Measurements from ENCODE around the gene CNTNAP2. TPM values are rescaled to one million over a fixed set of nuclear protein-coding genes. Genes with fewer than 3 reads are reported as not detected.

The CNTNAP2 gene
- total RNA-seq, 1 donor from 2014 or later: not detected

DNA sequence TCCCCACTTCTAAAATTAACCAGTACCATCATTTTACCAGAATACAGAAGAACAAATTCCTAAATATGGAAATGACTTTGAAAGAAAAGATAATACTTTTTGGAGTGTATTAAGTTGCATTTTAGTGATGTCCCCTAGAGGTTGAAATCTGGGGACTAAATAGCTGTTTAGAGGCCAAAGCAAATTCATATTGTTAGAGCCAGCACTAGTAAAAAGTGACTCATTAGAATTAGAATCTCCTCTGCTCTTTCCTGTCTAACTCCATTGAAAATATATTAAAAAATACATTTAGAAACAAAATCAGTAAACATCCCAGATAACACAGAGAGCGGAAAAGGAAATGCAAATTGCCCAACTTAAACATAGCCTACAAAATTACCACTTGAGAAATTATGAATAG, 1284.3 kb downstream of the CNTNAP2 start:
- Mint-ChIP-seq H3K9me3 (peaks cover 14% of the 10 kb centered on the region), H3K4me1 (ENCODE audit: low read depth) (no peaks in the 10 kb centered on the region), H3K4me3 (no peak overlapping the region), H3K27me3 (ENCODE audit: insufficient read depth) (no peaks in the 10 kb centered on the region), H3K27ac (no peak overlapping the region), H3K36me3 (ENCODE audit: low read depth) (no peaks in the 10 kb centered on the region)
- DNase-seq (ENCODE audit: low spot score): no peak
- intact Hi-C loops (cut with micrococcal nuclease): no loop called here

GRCh38 chr7:147405621-147406020, 1289.0 kb downstream of the CNTNAP2 start:
- intact Hi-C loops (cut with micrococcal nuclease): no loop called here
- Mint-ChIP-seq H3K4me1 (ENCODE audit: low read depth) (no peaks in the 10 kb centered on the region), H3K27ac (no peak overlapping the region), H3K36me3 (ENCODE audit: low read depth) (no peaks in the 10 kb centered on the region), H3K27me3 (ENCODE audit: insufficient read depth) (no peaks in the 10 kb centered on the region), H3K9me3 (peaks cover 36% of the 10 kb centered on the region), H3K4me3 (no peak overlapping the region)
- DNase-seq (ENCODE audit: low spot score): no peak

DNA sequence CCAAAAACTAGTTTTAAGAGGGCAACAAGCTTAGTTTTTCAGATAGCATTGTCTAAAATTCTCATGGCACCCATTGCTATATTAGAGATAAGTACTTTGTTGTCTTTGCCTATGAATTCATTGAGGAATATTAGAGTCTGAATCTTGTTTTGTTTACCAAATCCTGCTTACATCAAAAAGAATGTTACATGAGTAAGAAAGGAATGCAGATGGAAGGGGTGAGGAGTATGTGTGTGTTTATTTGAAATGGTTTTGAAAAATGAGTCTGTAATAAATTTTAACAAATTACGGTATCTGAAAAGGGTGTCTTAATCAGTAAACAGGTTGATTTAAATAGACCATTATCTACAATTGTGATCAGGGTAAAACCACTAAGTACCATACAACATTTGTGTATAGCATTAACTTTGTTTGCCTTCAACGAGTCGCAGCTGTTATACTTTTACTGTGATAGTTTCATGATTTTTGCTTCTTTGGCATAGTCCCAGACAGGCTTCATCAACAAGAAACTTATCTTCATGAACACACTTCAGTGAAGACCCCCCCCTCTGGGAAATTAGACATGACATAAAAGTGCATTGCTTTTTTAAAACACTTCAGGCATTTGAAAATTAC, 1290.0 kb downstream of the CNTNAP2 start:
- no peaks in the 10 kb centered on the region for H3K27me3 Mint-ChIP-seq (ENCODE audit: insufficient read depth)
- intact Hi-C loops (cut with micrococcal nuclease): no loop called here

DNA sequence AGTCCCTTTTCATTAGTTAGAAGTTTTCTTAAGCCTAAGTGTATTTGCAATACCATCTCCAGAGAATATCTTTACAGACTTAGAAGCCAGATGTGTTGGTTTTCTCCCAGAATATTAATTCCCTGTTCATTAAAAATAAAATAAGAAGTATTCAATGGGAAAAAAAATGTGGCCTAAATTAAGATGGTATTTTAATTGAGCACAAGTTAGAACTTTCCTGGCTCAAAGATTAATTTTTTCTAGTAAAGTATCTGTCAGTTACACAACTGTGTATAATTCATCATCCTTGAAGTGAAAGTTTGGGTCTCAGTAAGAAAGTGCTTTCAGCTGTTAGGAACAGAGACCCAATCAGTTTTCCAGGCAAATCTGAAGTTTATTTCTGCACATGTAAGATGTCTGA, 1294.5 kb downstream of the CNTNAP2 start:
- intact Hi-C loops (cut with micrococcal nuclease): no loop called here
- H3K27ac Mint-ChIP-seq: no peak overlapping the region
- H3K9me3 Mint-ChIP-seq: peaks cover 28% of the 10 kb centered on the region
- no peaks in the 10 kb centered on the region for H3K27me3 Mint-ChIP-seq (ENCODE audit: insufficient read depth)
- no peak for DNase-seq (ENCODE audit: low spot score)
- H3K4me3 Mint-ChIP-seq: no peak overlapping the region
- H3K36me3 Mint-ChIP-seq (ENCODE audit: low read depth): no peaks in the 10 kb centered on the region
- H3K4me1 Mint-ChIP-seq (ENCODE audit: low read depth): no peaks in the 10 kb centered on the region

More for the DNA sequence above, 1290.0 kb downstream of the CNTNAP2 start:
- no peak overlapping the region for H3K27ac Mint-ChIP-seq
- H3K9me3 Mint-ChIP-seq: peaks cover 36% of the 10 kb centered on the region
- H3K4me1 Mint-ChIP-seq (ENCODE audit: low read depth): no peaks in the 10 kb centered on the region
- H3K4me3 Mint-ChIP-seq: no peak overlapping the region
- DNase-seq (ENCODE audit: low spot score): no peak
- H3K36me3 Mint-ChIP-seq (ENCODE audit: low read depth): no peaks in the 10 kb centered on the region

- no peaks in the 10 kb centered on the region for H3K36me3 Mint-ChIP-seq (ENCODE audit: low read depth)
- intact Hi-C loops (cut with micrococcal nuclease): no loop called here
- H3K4me1 Mint-ChIP-seq (ENCODE audit: low read depth): no peaks in the 10 kb centered on the region
- no peak overlapping the region for H3K4me3 Mint-ChIP-seq
- peaks cover 22% of the 10 kb centered on the region for H3K9me3 Mint-ChIP-seq
- no peaks in the 10 kb centered on the region for H3K27me3 Mint-ChIP-seq (ENCODE audit: insufficient read depth)
- no peak overlapping the region for H3K27ac Mint-ChIP-seq
- DNase-seq (ENCODE audit: low spot score): no peak
Measured at GRCh38 chr7:147412109-147412508, 1295.5 kb downstream of the CNTNAP2 start.

DNA sequence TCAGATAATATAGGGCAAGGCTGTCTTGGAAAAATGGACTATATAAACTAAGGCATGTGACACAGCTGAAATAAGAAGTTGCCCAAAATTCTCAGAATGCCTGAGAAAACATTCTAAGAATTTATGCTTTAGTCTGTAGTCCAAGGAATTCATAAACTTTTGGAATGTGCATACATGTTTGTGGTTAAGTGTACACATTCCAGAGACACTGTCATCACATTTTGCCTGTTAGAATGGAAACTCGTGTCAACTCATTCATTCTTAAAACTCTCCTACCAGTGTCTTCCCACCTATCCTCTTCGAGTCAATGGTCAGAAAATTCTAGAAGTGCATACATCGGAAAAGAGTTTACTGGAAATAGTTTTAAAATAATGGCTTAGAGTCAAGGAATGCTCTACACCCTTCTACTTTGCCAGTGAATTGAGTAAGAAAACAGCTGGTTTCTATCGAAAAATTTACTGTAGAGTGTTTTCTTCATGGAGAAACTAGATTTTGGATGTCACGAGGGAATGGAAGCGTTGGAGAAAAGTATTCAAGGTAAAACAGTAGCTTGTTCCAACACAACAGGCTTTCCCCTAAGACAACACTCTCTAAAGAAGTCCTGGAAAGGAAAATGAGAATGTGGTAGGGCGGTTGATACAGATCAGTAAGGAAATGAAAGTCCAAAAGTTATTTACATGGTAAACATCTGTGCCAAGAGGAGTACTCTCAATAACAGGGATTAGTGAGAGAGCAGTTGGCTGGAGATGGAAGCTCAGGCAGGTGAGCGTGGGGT, 1296.4 kb downstream of the CNTNAP2 start:
- no peaks in the 10 kb centered on the region for H3K27me3 Mint-ChIP-seq (ENCODE audit: insufficient read depth)
- no peak overlapping the region for H3K4me3 Mint-ChIP-seq
- no peaks in the 10 kb centered on the region for H3K36me3 Mint-ChIP-seq (ENCODE audit: low read depth)
- H3K27ac Mint-ChIP-seq: no peak overlapping the region
- DNase-seq (ENCODE audit: low spot score): no peak
- peaks cover 16% of the 10 kb centered on the region for H3K9me3 Mint-ChIP-seq
- H3K4me1 Mint-ChIP-seq (ENCODE audit: low read depth): no peaks in the 10 kb centered on the region
- intact Hi-C loops (cut with micrococcal nuclease): no loop called here

- Mint-ChIP-seq H3K9me3 (peaks cover 15% of the 10 kb centered on the region), H3K36me3 (ENCODE audit: low read depth) (no peaks in the 10 kb centered on the region), H3K4me3 (no peak overlapping the region), H3K27ac (no peak overlapping the region), H3K4me1 (ENCODE audit: low read depth) (no peaks in the 10 kb centered on the region), H3K27me3 (ENCODE audit: insufficient read depth) (no peaks in the 10 kb centered on the region)
- intact Hi-C loops (cut with micrococcal nuclease): no loop called here
- DNase-seq (ENCODE audit: low spot score): no peak
Measured at GRCh38 chr7:147413557-147413870, 1296.9 kb downstream of the CNTNAP2 start.

DNA sequence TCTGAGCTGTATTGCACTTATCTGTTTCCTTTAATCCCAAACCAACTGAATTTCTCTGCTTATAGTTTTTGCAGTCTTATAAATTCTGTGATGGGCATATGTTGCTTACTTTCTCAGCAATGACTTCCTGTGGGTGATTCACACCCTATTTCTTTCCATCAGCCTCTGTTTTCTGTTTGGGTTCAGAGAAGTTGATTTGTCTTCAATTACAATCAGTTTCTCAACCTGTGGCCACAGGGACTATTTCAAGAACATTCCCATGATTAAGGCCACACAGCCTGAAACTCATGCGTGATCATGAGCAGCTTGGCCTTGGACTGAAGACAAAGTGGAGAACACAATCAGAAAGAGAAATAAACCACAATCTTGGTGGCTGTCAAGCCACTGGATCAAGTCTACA, 1299.4 kb downstream of the CNTNAP2 start:
- Mint-ChIP-seq H3K36me3 (ENCODE audit: low read depth) (no peaks in the 10 kb centered on the region), H3K4me3 (no peak overlapping the region), H3K4me1 (ENCODE audit: low read depth) (no peaks in the 10 kb centered on the region), H3K27ac (no peak overlapping the region), H3K27me3 (ENCODE audit: insufficient read depth) (no peaks in the 10 kb centered on the region), H3K9me3 (peaks cover 7% of the 10 kb centered on the region)
- DNase-seq (ENCODE audit: low spot score): no peak
- intact Hi-C loops (cut with micrococcal nuclease): no loop called here

DNA sequence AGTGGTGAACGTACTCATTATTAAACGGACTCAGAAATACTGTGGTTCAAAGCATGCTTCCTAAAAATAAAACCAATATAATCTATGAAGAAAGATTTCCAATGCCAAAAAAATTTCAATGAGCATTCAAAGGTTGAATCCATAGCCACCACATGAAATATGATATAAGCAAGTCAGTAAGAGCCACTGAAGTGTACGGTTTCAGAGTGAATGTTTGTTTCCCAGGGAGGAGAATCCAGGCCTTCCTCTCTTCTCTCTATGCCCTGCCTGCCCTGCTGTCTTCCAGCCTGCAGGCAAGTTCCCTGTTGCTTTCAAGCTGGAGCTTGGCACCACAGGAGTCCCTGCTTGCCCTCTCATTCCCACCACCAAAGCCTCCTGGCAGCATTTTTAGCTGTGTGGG, 1302.4 kb downstream of the CNTNAP2 start:
- no peaks in the 10 kb centered on the region for H3K36me3 Mint-ChIP-seq (ENCODE audit: low read depth)
- H3K4me1 Mint-ChIP-seq (ENCODE audit: low read depth): no peaks in the 10 kb centered on the region
- DNase-seq (ENCODE audit: low spot score): no peak
- H3K4me3 Mint-ChIP-seq: no peak overlapping the region
- H3K27ac Mint-ChIP-seq: no peak overlapping the region
- no peaks in the 10 kb centered on the region for H3K27me3 Mint-ChIP-seq (ENCODE audit: insufficient read depth)
- intact Hi-C loops (cut with micrococcal nuclease): no loop called here
- peaks cover 7% of the 10 kb centered on the region for H3K9me3 Mint-ChIP-seq

DNA sequence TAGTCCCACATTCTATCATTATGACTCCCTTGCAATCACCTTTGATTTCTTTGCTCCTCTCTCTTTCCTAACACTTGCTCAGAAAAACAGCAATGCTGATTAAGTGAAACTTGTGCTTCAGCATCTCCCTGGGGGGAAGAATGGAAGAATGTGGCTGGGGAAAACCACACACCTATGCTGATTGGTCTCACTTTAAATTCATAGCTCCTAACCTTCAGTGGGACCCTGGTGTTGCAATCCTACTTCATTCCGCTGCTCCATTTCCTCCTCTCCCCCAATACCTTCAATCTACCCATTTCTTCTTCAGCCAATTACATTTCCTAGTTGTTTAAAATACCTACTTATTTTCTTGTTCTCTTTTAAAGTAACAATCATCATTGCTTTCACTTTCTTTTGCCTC, 1307.3 kb downstream of the CNTNAP2 start:
- Mint-ChIP-seq H3K27ac (no peak overlapping the region), H3K36me3 (ENCODE audit: low read depth) (no peaks in the 10 kb centered on the region)
- no peak for DNase-seq (ENCODE audit: low spot score)

DNA sequence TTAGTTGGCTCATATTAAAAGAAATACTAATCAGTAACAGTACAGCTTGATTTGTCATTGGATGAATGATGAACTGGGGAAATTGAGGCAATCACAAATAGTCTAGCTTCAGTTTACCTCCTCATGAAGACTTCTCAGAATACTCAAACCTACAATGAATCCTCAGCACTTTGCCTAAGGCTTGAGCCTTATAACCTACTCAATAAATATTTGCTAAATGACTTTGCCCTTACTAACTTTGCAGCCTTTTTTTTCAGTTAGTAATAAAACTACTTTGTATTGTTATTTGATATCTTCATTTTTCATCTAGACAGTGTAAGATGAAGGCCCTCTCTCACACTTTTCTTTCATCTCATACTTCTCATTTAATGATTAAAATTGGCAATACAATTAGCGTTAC, 1311.5 kb downstream of the CNTNAP2 start:
- H3K27ac Mint-ChIP-seq: no peak overlapping the region
- intact Hi-C loops (cut with micrococcal nuclease): no loop called here
- H3K27me3 Mint-ChIP-seq (ENCODE audit: insufficient read depth): no peaks in the 10 kb centered on the region
- DNase-seq (ENCODE audit: low spot score): no peak
- no peaks in the 10 kb centered on the region for H3K4me1 Mint-ChIP-seq (ENCODE audit: low read depth)
- peaks cover 3% of the 10 kb centered on the region for H3K9me3 Mint-ChIP-seq
- no peak overlapping the region for H3K4me3 Mint-ChIP-seq
- H3K36me3 Mint-ChIP-seq (ENCODE audit: low read depth): no peaks in the 10 kb centered on the region

More for the DNA sequence above, 1307.3 kb downstream of the CNTNAP2 start:
- intact Hi-C loops (cut with micrococcal nuclease): no loop called here
- H3K27me3 Mint-ChIP-seq (ENCODE audit: insufficient read depth): no peaks in the 10 kb centered on the region
- no peaks in the 10 kb centered on the region for H3K9me3 Mint-ChIP-seq
- no peaks in the 10 kb centered on the region for H3K4me1 Mint-ChIP-seq (ENCODE audit: low read depth)
- no peak overlapping the region for H3K4me3 Mint-ChIP-seq

DNA sequence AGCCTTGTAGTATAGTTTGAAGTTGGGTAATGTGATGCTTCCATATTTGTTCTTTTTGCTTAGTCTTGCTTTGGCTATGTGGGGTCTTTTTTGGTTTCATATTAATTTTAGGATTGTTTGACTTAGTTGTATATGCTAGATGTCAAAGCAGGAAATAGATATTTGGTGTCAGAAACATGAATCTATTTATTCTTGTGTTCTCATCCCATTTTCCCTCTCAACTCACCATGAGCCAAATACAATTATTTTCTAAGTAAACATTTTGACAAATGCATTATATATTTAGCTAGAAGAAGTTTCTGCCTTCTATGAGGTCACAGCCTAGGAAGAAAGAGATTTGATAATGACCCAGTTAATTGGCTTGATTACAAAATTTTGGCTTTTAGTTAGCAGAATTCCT, 1313.4 kb downstream of the CNTNAP2 start:
- Mint-ChIP-seq H3K4me3 (no peak overlapping the region), H3K27me3 (ENCODE audit: insufficient read depth) (no peaks in the 10 kb centered on the region), H3K36me3 (ENCODE audit: low read depth) (no peaks in the 10 kb centered on the region), H3K27ac (no peak overlapping the region), H3K4me1 (ENCODE audit: low read depth) (no peaks in the 10 kb centered on the region), H3K9me3 (peaks cover 3% of the 10 kb centered on the region)
- no peak for DNase-seq (ENCODE audit: low spot score)
- intact Hi-C loops (cut with micrococcal nuclease): no loop called here

- Mint-ChIP-seq H3K9me3 (peaks cover 3% of the 10 kb centered on the region), H3K4me3 (no peak overlapping the region), H3K4me1 (ENCODE audit: low read depth) (no peaks in the 10 kb centered on the region), H3K27me3 (ENCODE audit: insufficient read depth) (no peaks in the 10 kb centered on the region), H3K27ac (no peak overlapping the region), H3K36me3 (ENCODE audit: low read depth) (no peaks in the 10 kb centered on the region)
- DNase-seq (ENCODE audit: low spot score): no peak
- intact Hi-C loops (cut with micrococcal nuclease): no loop called here
Measured at GRCh38 chr7:147432079-147432478, 1315.5 kb downstream of the CNTNAP2 start.

GRCh38 chr7:147432576-147432975, 1316.0 kb downstream of the CNTNAP2 start:
- no peak overlapping the region for H3K4me3 Mint-ChIP-seq
- no peaks in the 10 kb centered on the region for H3K27me3 Mint-ChIP-seq (ENCODE audit: insufficient read depth)
- intact Hi-C loops (cut with micrococcal nuclease): no loop called here
- H3K4me1 Mint-ChIP-seq (ENCODE audit: low read depth): no peaks in the 10 kb centered on the region
- H3K27ac Mint-ChIP-seq: no peak overlapping the region
- H3K36me3 Mint-ChIP-seq (ENCODE audit: low read depth): no peaks in the 10 kb centered on the region
- H3K9me3 Mint-ChIP-seq: peaks cover 3% of the 10 kb centered on the region
- DNase-seq (ENCODE audit: low spot score): no peak
